Endothelial cell of umbilical vein (primary cell): ENCODE data around the gene CELF1. TPM values are rescaled to one million over a fixed set of nuclear protein-coding genes. Genes with fewer than 3 reads are reported as not detected.

ENCODE experiments used
- BruUV-seq: library from RNA; stranded (reverse); fragments of 400-500 nt; replicated peaks from 2 replicates; lab custom pipeline; 2021; lab: Mats Ljungman, UMichigan
- CTCF ChIA-PET: fragments of 300-600, 350-600 bp; sonication (Branson Sonifier 250); formaldehyde crosslinking; loops from one replicate; lab custom pipeline; 2021; ENCODE audit warnings: antibody characterized with exemption, inconsistent platforms; lab: Charles Lee
- POLR2A ChIA-PET: fragments of 300-600, 350-600 bp; sonication (Branson Sonifier 250); formaldehyde crosslinking; loops from one replicate; lab custom pipeline; 2021; ENCODE audit warnings: antibody characterized with exemption, inconsistent platforms; lab: Charles Lee
- DNase-seq: peaks from one replicate; pipeline ENCODE4 v3.0.0-alpha.2; 2011; ENCODE audit warnings: low read depth, low spot score
- FAIRE-seq: peaks from 2 replicates; lab custom pipeline; 2011; peaks lifted over from hg19 to GRCh38; lab: Jason Lieb, UNC
- H2AFZ ChIP-seq: 2 replicates; pipeline ENCODE4 v1.6.0; 2012; ENCODE audit warnings: low read depth, low read length, control low read depth, inconsistent platforms
- H3K27ac ChIP-seq: 2 replicates; pipeline ENCODE4 v1.5.1; 2011; ENCODE audit warnings: low read depth, mild to moderate bottlenecking, control low read depth, low read length, moderate library complexity; ENCODE audit not compliant: insufficient read depth
- H3K27me3 ChIP-seq, 2 experiments: 2 replicates each; pipeline versions ENCODE4 v1.6.0 to v1.6.1; 2011; ENCODE audit warnings: low read length in 2 of 2, mixed read lengths in 1 of 2; ENCODE audit not compliant: control insufficient read depth in 2 of 2, insufficient read depth in 2 of 2
- H3K36me3 ChIP-seq, 2 experiments: 2 replicates in 1 of 2; 3 replicates in 1 of 2; pipeline ENCODE4 v1.5.1; 2011; ENCODE audit warnings: low read length in 2 of 2, mild to moderate bottlenecking in 1 of 2, moderate library complexity in 1 of 2; ENCODE audit not compliant: control insufficient read depth in 2 of 2, insufficient read depth in 2 of 2; ENCODE audit errors: extremely low read depth in 1 of 2
- H3K4me1 ChIP-seq: 3 replicates; pipeline ENCODE4 v1.5.1; 2011; ENCODE audit warnings: mild to moderate bottlenecking, low read length; ENCODE audit not compliant: control insufficient read depth, insufficient read depth; ENCODE audit errors: extremely low read depth
- H3K4me2 ChIP-seq: 2 replicates; pipeline ENCODE4 v1.6.1; 2011; ENCODE audit warnings: low read length, control low read depth, mixed read lengths; ENCODE audit not compliant: insufficient read depth
- H3K4me3 ChIP-seq, 3 experiments: fragments of 200-600 bp in 1 of 3; sonication (generic), shearing (Covaris generic) in 1 of 3; replicated peaks in 1 of 3; 2 replicates each; pipeline ENCODE4 v1.5.1; 2011 to 2016; ENCODE audit warnings: control low read depth in 3 of 3, low read length in 3 of 3, mild to moderate bottlenecking in 2 of 3, inconsistent platforms in 1 of 3, low read depth in 1 of 3, moderate library complexity in 1 of 3; ENCODE audit not compliant: insufficient read depth in 1 of 3
- H3K79me2 ChIP-seq: 2 replicates; pipeline ENCODE4 v1.6.0; 2012; ENCODE audit warnings: low read length, inconsistent platforms; ENCODE audit not compliant: control insufficient read depth, insufficient read depth
- H3K9ac ChIP-seq: replicated peaks from 2 replicates; pipeline ENCODE3; 2011; ENCODE audit warnings: low read length, control low read depth; ENCODE audit not compliant: insufficient read depth; ENCODE audit errors: extremely low read depth
- H3K9me1 ChIP-seq: replicated peaks from 3 replicates; pipeline ENCODE4 v1.6.0; 2011; ENCODE audit warnings: mild to moderate bottlenecking, low read length; ENCODE audit not compliant: control insufficient read depth, insufficient read depth; ENCODE audit errors: extremely low read depth
- H3K9me3 ChIP-seq: replicated peaks from 2 replicates; pipeline ENCODE4 v1.5.1; 2012; ENCODE audit warnings: low read length, inconsistent platforms; ENCODE audit not compliant: control insufficient read depth, insufficient read depth
- H4K20me1 ChIP-seq: replicated peaks from 2 replicates; pipeline ENCODE3; 2011; ENCODE audit warnings: mild to moderate bottlenecking, low read length; ENCODE audit not compliant: control insufficient read depth, insufficient read depth; ENCODE audit errors: extremely low read depth
- EZH2 ChIP-seq: IDR thresholded peaks from 2 replicates; pipeline ENCODE4 v1.6.1; 2012; ENCODE audit warnings: borderline replicate concordance, low read depth, mild to moderate bottlenecking, moderate library complexity, low read length, inconsistent platforms; ENCODE audit not compliant: severe bottlenecking
- FOS ChIP-seq: IDR thresholded peaks from 2 replicates; pipeline ENCODE4 v1.6.1; 2011; ENCODE audit warnings: mild to moderate bottlenecking, low read length, moderate library complexity, borderline replicate concordance; ENCODE audit not compliant: insufficient read depth
- GATA2 ChIP-seq: IDR thresholded peaks from 2 replicates; pipeline ENCODE4 v1.7.0; 2011; ENCODE audit warnings: low read depth, mild to moderate bottlenecking, moderate library complexity, mixed read lengths, low read length; ENCODE audit not compliant: insufficient read length, insufficient read depth
- JUN ChIP-seq: IDR thresholded peaks from 2 replicates; pipeline ENCODE4 v1.6.1; 2011; ENCODE audit warnings: borderline replicate concordance, low read depth; ENCODE audit not compliant: insufficient read length, insufficient read depth
- MYC ChIP-seq: IDR thresholded peaks from one replicate; pipeline ENCODE4 v1.6.1; 2011; ENCODE audit warnings: mild to moderate bottlenecking, low read depth, low read length
- POLR2A ChIP-seq: IDR thresholded peaks from 2 replicates; pipeline ENCODE4 v1.6.1; 2012; ENCODE audit warnings: low read depth, mild to moderate bottlenecking, control low read depth, low read length
- POLR2AphosphoS5 ChIP-seq: IDR thresholded peaks from 2 replicates; pipeline ENCODE4 v1.6.1; 2012; ENCODE audit warnings: low read depth, mild to moderate bottlenecking, control low read depth, low read length, moderate library complexity; ENCODE audit not compliant: insufficient read depth
- dilution Hi-C: fragments of 300-500 bp; cut with MboI; formaldehyde crosslinking; loops from one replicate; pipeline ENCODE4 v1.15.0; 2019; ENCODE audit warnings: low sequenced_read_pairs; ENCODE audit not compliant: extremely low pct_ligation_motif_present
- intact Hi-C: fragments of 100-400 bp; cut with micrococcal nuclease; formaldehyde crosslinking; loops from one replicate; pipeline ENCODE4 v1.10.0; 2022
- polyA plus RNA-seq, 4 experiments: library from polyadenylated mRNA; depleted of rRNA in 3 of 4; stranded (reverse) in 3 of 4; unstranded in 1 of 4; fragments of >200 nt; gene quantifications; 2 replicates each; pipeline versions ENCODE4 v1.2.1 to v1.2.3, GENCODE V29; 2011 to 2012; ENCODE audit warnings: missing spikeins in 1 of 4
- total RNA-seq: library from RNA; stranded (reverse); gene quantifications from 2 replicates; pipeline ENCODE4 v1.2.3, GENCODE V29; 2021
- TF ChIP-seq, protein P1 (sequence below), 2 donors: IDR thresholded peaks; 1 replicate in 1 of 2; 2 replicates in 1 of 2; pipeline ENCODE4 v1.5.1; 2011; ENCODE audit warnings: low read length in 2 of 2, mild to moderate bottlenecking in 2 of 2, moderate library complexity in 2 of 2, control low read depth in 1 of 2, inconsistent platforms in 1 of 2, low read depth in 1 of 2; ENCODE audit not compliant: insufficient read depth in 1 of 2; ENCODE audit errors: extremely low read depth in 1 of 2
- TF ChIP-seq, protein P2 (sequence below): IDR thresholded peaks from 2 replicates; pipeline ENCODE4 v1.6.1; 2011; ENCODE audit not compliant: insufficient read depth, insufficient read length

Gene CELF1
- total and polyA plus RNA-seq, 2 donors (not counting 3 experiments of a cell fraction or from before 2014, with no cell fraction given) = 66.3 to 120 TPM

DNA sequence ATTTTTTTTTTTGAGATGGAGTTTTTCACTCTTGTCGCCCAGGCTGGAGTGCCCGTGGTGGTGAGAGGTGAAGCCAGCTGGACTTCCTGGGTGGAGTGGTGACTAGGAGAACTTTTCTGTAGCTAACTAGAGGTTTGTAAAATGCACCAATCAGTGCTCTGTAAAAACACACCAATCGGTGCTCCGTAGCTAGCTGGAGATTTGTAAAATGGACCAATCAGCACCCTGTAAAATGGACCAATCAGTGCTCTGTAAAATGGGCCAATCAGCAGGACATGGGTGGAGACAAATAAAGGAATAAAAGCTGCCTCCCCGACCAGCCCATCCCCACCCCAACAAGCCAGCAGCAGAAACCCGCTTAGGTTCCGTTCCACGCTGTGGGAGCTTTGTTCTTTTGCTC, 99.6 kb downstream of the CELF1 start:
- Histone ChIP-seq H3K4me2 (no peak overlapping the region), H3K9me3 (no peaks in the 10 kb centered on the region), H3K27ac (no peak overlapping the region), H3K79me2 (no peaks in the 10 kb centered on the region), H3K4me1 (no peaks in the 10 kb centered on the region), H4K20me1 (no peaks in the 10 kb centered on the region), H3K4me3 (no peak overlapping the region), H3K9me1 (no peaks in the 10 kb centered on the region), H3K36me3 (no peaks in the 10 kb centered on the region), H3K27me3 (no peaks in the 10 kb centered on the region), H3K9ac (no peak overlapping the region), H2AFZ (no peak overlapping the region)
- DNase-seq = no peak
- ChIA-PET POLR2A (no interaction called here), CTCF (interaction anchor here (1.5 to 2.9 kb wide), 5 partner anchors 19 to 79 kb away, joined by 7 to 18 read pairs (median 11); partner anchors contain the start of gene PSMC3)
- FAIRE-seq = no peak
- TF ChIP-seq, protein P1, sequence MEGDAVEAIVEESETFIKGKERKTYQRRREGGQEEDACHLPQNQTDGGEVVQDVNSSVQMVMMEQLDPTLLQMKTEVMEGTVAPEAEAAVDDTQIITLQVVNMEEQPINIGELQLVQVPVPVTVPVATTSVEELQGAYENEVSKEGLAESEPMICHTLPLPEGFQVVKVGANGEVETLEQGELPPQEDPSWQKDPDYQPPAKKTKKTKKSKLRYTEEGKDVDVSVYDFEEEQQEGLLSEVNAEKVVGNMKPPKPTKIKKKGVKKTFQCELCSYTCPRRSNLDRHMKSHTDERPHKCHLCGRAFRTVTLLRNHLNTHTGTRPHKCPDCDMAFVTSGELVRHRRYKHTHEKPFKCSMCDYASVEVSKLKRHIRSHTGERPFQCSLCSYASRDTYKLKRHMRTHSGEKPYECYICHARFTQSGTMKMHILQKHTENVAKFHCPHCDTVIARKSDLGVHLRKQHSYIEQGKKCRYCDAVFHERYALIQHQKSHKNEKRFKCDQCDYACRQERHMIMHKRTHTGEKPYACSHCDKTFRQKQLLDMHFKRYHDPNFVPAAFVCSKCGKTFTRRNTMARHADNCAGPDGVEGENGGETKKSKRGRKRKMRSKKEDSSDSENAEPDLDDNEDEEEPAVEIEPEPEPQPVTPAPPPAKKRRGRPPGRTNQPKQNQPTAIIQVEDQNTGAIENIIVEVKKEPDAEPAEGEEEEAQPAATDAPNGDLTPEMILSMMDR (IDR thresholded peaks at IDR 0.05; ENCODE audit: extremely low read depth in 1 of 2, insufficient read depth in 1 of 2, low read depth in 1 of 2, low read length in 2 of 2) = no peak
- TF ChIP-seq POLR2A = no peak
- no peak for TF ChIP-seq MYC
- no peak for TF ChIP-seq JUN
- TF ChIP-seq EZH2 = no peak
- TF ChIP-seq GATA2 = no peak
- no peak for TF ChIP-seq FOS
- TF ChIP-seq POLR2AphosphoS5 = no peak
- TF ChIP-seq, protein P2, sequence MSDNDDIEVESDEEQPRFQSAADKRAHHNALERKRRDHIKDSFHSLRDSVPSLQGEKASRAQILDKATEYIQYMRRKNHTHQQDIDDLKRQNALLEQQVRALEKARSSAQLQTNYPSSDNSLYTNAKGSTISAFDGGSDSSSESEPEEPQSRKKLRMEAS = no peak
- dilution Hi-C loops = no loop called here
- intact Hi-C loops = no loop called here
- BruUV-seq = no TSS peak
